HG02678 (cell line): ENCODE data around the gene C17orf50.

ENCODE experiments used
- ATAC-seq: cut with Tn5 transposase; IDR thresholded peaks from one replicate; pipeline ENCODE4 v1.9.1; 2021; ENCODE audit warnings: mild to moderate bottlenecking, moderate library complexity; ENCODE audit not compliant: unreplicated experiment

C17orf50 gene

DNA sequence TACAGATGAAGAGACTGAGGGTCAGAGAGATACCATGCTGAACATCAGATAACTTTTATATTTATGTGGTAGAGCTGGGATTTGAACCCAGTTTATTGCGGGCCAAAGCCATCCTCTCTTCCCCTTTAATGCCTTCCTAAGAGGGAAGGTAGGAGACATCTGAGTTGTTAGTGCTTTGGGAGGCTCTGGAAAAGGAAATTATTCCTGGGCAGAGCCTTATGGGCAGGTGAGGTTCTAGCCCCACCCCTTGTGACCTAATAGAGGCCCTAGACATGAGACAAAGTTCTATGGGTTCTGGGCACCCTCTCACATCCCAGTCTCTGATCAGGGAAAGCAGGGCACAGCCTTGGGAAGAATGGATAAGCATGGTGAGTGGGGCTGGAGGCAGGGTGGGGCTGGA lies at the start of gene C17orf50:
Gene C17orf50 (plus strand): TSS at position 301 of the 400 bp plus-strand sequence. CDS start 55 bp downstream, at position 356.
- ATAC-seq: no peak

GRCh38 chr17:35710950-35711349 lies 49.7 kb upstream of the C17orf50 start:
- ATAC-seq: no peak

DNA sequence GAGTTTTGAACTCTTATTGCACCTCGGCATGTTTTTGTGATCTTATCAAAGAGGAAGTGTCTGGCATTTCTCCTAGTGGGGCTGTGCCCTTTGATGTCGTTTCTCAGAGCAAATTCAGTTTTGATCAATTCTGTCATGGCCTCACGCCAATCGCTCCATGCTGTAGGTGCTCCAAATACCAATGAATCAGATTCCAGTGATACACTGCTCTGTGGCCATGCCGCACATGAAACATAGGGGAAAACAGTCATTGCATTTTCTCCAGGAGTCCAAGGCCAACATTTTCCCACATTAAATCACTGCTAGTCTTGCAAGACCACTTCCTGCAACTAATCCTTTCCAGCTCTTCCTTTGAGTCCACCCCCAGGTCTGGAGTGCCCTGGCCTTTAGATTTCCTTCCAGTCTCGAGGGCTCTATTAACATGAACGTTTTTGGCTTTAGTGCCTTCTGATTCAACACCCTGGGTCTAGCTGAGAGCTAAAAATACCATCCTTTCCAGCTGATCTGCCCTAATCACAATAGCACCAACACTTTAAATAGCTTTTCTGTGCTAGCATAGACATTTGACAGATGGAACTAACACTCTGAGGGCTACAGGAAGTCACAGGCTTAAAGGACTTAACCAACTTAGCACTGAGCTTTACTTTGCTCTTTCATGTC lies 47.5 kb upstream of the C17orf50 start:
- no peak for ATAC-seq

- no peak for ATAC-seq
Observed at GRCh38 chr17:35714988-35715387, 45.7 kb upstream of the C17orf50 start.

GRCh38 chr17:35715416-35715815 lies 45.3 kb upstream of the C17orf50 start:
- ATAC-seq: no peak

- ATAC-seq: no peak
Observed at GRCh38 chr17:35716173-35716572, 44.5 kb upstream of the C17orf50 start.

GRCh38 chr17:35716897-35717465 lies 43.7 kb upstream of the C17orf50 start:
- no peak for ATAC-seq

DNA sequence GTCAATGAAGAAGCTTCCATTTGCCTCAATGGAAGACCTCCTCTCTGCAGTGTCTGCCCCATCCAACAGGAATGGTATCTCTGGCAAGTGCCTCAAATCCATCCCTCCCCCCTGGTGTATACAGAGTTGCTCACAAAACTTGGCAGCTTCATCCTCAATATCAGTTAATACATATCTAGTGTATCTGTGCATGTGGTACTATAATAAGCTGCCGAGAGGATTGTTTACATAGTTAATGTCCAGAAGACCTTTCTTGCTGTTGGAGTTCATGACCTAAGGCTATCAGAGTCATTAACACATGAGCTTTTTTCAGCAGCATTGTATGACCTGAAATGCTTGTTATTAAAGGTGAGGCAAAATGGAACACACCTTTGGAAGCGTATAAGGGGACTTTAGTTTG lies 43.2 kb upstream of the C17orf50 start:
- ATAC-seq: no peak

DNA sequence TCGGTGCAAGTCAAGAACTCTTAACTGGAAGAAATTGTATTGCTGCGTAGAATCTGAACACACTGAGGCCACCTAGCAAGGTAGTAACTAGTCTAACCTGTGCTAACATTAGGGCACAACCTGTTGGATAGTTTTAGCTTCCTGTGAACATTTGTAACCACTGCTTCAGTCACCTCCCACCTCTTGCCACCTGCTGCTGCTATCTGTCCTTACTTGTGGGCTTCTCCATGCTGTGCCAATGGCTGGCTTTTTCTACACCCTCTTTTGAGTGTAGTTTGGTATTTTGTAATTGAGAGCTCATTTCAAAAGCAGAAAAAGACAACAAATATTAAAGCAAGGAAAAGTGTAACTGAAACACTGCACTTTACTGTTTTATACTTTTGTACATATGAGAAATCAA lies 37.0 kb upstream of the C17orf50 start:
- no peak for ATAC-seq

GRCh38 chr17:35725058-35725457 lies 35.6 kb upstream of the C17orf50 start:
- ATAC-seq: no peak

DNA sequence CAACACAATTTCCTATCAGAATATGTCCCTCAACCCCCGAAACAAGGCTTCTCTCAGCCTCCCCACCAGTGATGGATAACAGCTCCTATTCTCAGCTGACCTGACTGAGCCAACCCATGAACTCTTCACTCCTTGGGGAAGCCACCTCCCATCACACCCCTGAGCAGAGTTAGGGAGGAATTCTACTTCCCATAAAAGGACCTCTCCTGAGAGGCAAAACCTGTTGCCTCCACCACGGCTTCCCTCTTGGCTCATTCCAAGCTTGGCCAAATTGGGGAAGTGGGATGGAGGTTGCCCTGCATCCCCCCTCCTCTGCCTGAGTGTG lies 34.9 kb upstream of the C17orf50 start:
- no peak for ATAC-seq

- no peak for ATAC-seq
Observed at GRCh38 chr17:35726127-35726952, 34.3 kb upstream of the C17orf50 start.

- ATAC-seq: no peak
Observed at GRCh38 chr17:35726953-35727460, 33.7 kb upstream of the C17orf50 start.

- no peak for ATAC-seq
Observed at GRCh38 chr17:35727635-35728034, 33.1 kb upstream of the C17orf50 start.

GRCh38 chr17:35728551-35728950 lies 32.1 kb upstream of the C17orf50 start:
- no peak for ATAC-seq

DNA sequence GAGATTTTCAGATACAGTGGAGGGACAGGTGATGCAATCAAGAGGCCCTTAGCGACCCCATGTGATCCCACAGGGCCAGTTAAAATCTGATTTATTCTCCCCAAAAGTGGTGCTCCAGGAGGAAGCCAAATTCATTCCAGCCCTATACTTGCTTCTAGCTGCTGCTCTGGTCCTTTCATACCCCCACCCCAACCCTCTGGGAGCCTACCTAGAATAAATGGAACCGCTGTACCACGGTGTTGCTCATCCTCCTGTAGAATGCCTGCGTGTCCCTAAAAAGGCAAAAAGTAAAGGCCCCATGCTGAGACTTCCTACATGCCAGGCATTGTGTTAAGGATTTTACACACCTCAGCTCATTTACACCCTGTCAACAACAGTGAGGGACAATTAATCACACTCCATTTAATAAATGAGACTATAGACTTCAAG lies 31.3 kb upstream of the C17orf50 start:
- ATAC-seq: no peak

GRCh38 chr17:35730400-35731005 lies 30.2 kb upstream of the C17orf50 start:
- ATAC-seq: no peak

DNA sequence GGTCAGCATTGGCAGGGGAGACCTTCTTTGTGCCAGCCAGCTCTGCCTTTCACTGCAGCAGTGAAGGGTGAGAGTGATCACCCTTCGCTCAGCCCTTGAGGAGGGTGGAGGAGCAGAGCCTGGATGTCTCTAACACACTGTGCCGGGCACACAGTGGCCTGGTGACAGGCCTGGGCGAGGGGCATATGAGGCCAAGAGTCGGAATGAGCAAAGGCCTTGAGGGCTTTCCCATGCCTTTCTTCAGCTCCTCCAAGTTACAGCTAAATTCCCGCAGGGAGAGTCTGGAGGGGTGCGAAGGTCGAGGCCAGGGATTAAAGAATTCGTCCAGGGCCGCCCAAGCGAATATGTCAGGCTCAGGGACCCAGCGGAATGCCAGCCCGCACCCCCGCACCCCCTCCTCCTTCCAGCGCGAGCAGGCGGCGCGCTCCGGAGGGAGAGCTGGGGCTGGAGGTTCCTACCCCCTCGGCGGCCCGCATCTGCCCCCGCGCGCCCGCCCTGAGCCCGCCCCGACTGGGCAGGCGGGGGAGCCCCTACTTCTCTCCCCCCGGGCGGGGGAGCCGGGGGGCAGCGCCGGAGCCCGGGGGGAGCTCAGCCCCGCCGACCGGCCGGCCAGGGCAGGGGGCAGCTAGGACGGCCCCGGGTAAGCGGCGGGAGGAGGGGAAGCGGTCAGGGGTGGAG lies 29.3 kb upstream of the C17orf50 start, which contains the start of gene RASL10B:
Gene RASL10B (plus strand): TSS at position 401 of the 678 bp plus-strand sequence. CDS start 3,546 bp downstream, outside the sequence.
- no peak for ATAC-seq

- ATAC-seq: no peak
Observed at GRCh38 chr17:35731917-35732805, 28.5 kb upstream of the C17orf50 start.

GRCh38 chr17:35732806-35733136 lies 27.9 kb upstream of the C17orf50 start:
- no peak for ATAC-seq
